Tongue (tissue), 3 donors: ENCODE measurements around the gene TYW1B. TPM values are rescaled to one million over a fixed set of nuclear protein-coding genes. Genes with fewer than 3 reads are reported as not detected.
"Not testable (repeated sequence)": the region's sequence is repeated elsewhere in the genome, so short reads cannot be mapped to it uniquely, and the experiment has no call there.

Experiments used
- DNase-seq: peaks from one replicate; pipeline ENCODE4 v3.0.0-alpha.2; 2015
- small RNA-seq: library from RNA; depleted of rRNA; stranded (forward); fragments of <200 nt; gene quantifications from one replicate; pipeline ENCODE3, GENCODE V24; 2014; ENCODE audit warnings: low replicate concordance
- total RNA-seq: library from RNA; depleted of rRNA; stranded (reverse); fragments of >200 nt; gene quantifications from one replicate; pipeline ENCODE4 v1.2.3, GENCODE V29; 2014

Gene TYW1B
- total RNA-seq, 1 donor from 2014 or later = 6.2 TPM

DNA sequence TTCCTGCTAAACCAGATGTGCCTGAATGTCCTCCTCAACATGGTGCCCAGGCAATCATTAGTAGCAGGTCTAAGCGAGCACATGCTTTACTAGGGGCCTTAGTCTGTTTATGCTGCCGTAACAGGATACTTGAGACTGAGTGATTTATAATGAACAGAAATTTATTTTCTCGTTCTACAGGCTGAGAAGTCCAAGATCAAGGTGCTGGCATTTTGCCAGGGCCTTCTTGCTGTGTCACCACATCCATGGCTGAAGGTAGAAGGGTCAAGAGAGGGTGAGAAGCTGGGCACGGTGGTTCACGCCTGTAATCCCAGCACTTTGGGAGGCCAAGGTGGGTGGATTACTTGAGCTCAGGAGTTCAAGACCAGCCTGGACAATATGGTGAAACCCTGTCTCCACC lies 273.6 kb downstream of the TYW1B start:
- not testable (repeated sequence) for DNase-seq

DNA sequence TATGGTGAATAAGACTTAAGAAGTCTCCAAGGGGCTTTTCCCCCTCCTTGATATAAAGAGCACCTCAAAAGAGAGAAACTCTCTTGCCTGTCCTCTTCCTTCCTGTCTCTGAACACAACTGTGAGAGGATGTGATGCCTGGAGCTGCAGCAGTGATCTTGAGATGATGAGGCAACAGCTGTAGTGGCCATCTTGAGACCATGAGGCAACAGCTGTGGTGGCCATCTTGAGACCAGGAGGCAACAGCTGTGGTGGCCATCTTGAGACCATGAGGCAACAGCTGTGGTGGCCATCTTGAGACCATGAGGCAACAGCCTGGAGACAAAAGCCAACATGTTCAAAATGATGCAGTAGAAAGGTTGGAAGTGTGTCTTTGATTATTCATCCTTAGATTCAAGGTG lies 277.5 kb downstream of the TYW1B start:
- DNase-seq = not testable (repeated sequence)

DNA sequence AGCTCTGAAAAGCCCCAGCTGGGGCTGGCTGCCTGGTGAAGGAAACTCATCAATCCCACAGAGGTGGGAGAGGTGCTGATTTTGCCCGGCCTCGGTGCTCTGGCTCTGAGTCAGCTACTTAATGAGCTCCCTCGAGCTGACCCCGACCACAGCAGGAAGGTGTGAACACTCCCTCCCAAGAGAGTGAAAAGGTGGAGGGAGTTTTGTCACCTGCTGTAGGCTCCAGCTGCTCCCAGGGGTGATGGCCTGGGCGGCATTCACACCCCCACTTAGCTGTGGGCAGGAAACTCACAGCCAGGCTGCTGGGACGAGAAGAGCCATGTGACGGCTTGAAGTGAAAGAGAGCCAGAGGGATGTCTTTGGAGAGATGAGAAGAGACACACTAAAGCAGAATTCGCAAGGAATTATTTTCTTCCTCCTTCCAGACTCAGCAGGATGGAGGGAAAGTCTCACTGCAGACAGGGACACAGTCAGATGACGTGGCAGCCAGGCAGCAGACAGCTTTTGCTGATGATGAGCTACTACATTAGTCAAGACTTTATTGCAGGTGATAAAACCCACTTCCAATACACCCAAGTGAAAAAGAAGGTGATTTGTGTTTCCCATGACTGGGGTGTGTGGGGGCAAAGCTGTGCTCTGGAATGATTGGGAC lies 281.3 kb downstream of the TYW1B start:
- not testable (repeated sequence) for DNase-seq

DNA sequence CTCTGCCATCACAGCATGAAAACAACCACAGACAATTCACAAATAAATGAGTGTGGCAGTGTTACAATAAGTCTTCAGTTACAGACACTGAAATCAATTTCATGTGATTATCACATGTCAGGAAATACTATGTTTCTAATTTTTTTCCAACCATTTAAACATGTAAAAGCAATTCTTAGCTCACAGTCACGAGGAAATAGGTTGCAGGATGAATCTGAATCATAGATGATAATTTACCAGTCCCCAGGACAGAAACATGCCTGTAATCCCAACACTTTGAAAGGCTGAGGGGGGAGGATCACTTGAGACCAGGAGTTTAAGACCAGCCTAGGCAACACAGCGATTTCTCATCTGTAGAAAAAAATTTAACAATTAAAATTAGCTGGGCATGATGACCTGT lies 283.5 kb downstream of the TYW1B start:
- not testable (repeated sequence) for DNase-seq

DNA sequence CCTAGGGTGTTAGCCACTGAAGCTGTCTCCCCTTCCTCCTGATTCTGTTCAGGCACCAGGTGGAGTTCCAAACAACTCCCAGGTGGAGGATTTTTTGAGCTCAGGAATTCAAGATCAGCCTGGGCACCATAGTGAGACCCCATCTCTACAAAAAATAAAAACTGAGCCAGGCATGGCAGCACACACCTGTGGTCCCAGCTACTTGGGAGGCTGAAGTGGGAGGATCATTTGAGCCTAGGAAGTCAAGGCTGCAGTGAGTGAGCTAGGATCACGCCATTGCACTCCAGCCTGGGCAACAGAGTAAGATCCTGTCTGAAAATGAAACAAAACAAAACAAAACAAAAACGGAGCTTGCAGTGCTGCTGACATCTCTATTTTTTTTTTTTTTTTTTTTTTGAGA lies 287.1 kb downstream of the TYW1B start:
- DNase-seq = no peak

DNA sequence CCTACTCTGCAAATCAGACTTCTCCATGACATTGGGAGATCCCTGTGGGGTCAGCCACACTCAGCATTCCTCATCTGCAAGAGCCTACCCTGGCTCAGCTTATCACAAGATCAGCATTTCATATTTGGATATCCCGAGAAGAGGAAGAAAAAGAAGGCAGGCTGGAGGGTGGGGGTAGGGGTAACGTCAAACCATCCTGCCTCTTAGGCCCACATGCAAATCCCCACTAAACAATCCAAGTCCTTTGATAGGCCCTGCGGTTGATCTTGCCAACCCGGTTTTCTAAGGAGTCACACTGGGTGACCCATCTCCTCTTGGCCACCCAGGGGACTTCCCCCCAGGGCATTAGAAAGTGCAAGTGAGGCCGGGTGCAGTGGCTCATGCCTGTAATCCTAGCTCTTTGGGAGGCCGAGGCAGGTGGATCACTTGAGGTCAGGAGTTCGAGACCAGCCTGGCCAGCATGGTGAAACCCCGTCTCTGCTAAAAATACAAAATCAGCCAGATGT lies 287.8 kb downstream of the TYW1B start:
- no peak for DNase-seq

DNA sequence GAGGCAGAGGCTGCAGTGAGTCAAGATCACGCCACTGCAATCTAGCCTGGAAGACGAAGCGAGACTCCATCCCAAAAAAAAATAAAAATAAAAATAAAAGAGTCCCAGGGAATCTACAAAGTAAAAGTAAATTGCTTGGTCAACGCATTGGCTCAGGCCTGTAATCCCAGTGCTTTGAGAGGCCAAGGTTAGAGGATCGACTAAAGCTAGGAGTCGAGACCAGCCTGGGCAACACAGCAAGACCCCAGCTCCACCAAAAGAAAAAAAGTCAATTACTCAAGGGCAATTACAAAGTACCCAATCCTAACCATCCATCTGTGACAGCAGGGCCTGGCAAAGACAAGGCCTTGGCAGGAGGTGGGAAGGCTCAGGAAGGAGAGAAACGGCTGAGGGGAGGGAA lies 288.3 kb downstream of the TYW1B start:
- no peak for DNase-seq

DNA sequence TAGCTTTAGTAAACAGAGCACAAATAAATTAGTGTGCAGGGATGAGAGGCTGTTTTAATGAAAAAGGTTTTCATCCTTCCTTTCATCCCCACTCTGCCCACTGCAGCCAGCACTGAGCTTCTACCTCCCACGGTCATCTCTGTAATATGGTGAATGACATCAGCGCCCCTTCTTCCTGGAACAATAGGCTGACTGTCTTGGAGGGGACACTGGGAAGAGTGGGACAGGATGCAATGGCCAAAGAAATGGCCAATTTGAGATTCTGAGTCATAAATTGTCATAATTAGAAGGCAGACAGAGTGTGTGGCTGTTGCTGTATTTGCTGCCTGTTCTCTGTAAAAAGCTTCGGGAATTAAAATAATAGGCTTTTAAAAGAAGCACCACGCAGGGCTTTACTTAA lies 289.1 kb downstream of the TYW1B start:
- DNase-seq = no peak

DNA sequence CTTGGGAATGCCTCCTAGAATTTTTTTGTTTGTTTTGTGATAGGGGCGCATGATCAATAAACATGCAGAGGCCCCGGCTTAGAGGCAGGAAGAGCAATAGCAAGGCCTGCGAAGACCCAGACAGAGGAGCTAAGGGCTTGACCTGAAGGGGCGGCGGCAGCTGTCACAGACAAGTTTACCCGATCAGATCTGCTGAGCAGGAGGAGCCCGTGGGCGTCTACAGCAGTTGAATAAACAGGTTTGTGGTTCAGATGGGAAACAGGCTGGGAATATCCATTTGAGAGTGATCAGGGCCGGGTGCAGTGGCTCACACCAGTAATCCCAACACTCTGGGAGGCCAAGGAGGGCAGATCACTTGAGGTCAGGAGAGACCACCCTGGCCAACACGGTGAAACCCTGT lies 289.9 kb downstream of the TYW1B start:
- DNase-seq = no peak

DNA sequence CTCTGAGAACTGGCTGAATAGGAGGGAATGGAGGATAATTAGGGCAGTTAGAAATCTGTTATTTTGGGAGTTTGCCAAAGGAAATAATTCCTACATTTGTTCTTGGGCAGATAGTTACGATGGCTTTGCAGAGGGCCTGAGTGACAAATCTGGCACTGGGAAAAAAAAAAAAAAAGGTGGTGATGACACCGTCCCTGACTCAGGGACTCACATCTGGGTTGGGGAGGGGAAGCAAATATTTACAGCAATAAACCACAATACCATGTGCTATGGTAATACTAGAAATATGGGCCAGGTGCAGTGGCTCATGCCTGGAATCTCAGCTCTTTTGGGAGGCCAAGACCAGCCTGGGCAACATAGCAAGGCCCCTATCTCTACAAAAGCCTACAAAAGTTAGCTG lies 292.0 kb downstream of the TYW1B start:
- not testable (repeated sequence) for DNase-seq

DNA sequence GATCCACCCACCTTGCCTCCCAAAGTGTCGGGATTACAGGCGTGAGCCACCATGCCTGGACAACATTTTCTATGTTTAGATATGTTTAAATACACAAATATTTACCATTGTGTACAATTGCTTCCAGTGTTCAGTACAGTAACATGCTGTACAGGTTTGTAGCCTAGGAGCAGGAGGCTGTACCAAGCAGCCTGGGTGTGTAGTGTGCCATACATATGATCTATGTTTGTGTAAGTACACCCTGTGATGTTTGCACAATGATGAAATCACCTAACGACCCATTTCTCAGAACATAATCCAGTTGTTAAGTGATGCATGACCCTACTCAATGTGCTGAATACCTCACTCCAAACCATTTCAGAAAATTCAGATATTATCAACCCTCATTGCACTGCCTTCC lies 297.0 kb downstream of the TYW1B start:
- DNase-seq = not testable (repeated sequence)

Small RNAs within 50 kb of the gene (small RNA-seq; reads per million reads assigned to genes)
- gene AC211469.2 = not detected
- not detected for gene MIR4650-2
- gene RN7SL377P = not detected
- gene RN7SL625P = not detected

Other genes with a start within 250 kb of the TYW1B start
- 10.3 TPM for gene POM121, start 96.9 kb upstream of the TYW1B start, total RNA-seq
- 1.7 TPM for gene TRIM74, start 141.3 kb upstream of the TYW1B start, total RNA-seq
- not detected for gene SPDYE8, start 201.6 kb upstream of the TYW1B start, total RNA-seq
- not detected for gene SPDYE11, start 229.7 kb upstream of the TYW1B start, total RNA-seq